Osteoblast (primary cell): Measurements from ENCODE around the gene LRRC3C. TPM values are rescaled to one million over a fixed set of nuclear protein-coding genes. Genes with fewer than 3 reads are reported as not detected.

ENCODE experiments used
- DNase-seq: peaks from one replicate; pipeline ENCODE4 v3.0.0; 2011; ENCODE audit warnings: low spot score, mixed read lengths; ENCODE audit not compliant: insufficient read length; ENCODE audit errors: missing footprints
- H2AFZ ChIP-seq: 2 replicates; pipeline ENCODE4 v1.6.0; 2011; ENCODE audit warnings: mild to moderate bottlenecking, low read length
- H3K27ac ChIP-seq: 2 replicates; pipeline ENCODE4 v1.5.1; 2011; ENCODE audit warnings: mild to moderate bottlenecking, low read depth, low read length, moderate library complexity
- H3K27me3 ChIP-seq: 2 replicates; pipeline ENCODE4 v1.6.0; 2012; ENCODE audit warnings: mild to moderate bottlenecking, control low read depth, inconsistent platforms, low read length, moderate library complexity; ENCODE audit not compliant: insufficient read depth
- H3K36me3 ChIP-seq: 2 replicates; pipeline ENCODE4 v1.5.1; 2011; ENCODE audit warnings: mild to moderate bottlenecking, low read length, control low read depth, moderate library complexity; ENCODE audit not compliant: insufficient read depth
- H3K4me1 ChIP-seq: 2 replicates; pipeline ENCODE4 v1.5.1; 2011; ENCODE audit warnings: mild to moderate bottlenecking, low read length, control low read depth, moderate library complexity; ENCODE audit not compliant: insufficient read depth
- H3K4me2 ChIP-seq: 2 replicates; pipeline ENCODE4 v1.6.0; 2011; ENCODE audit warnings: mild to moderate bottlenecking, low read length; ENCODE audit not compliant: insufficient read depth
- H3K4me3 ChIP-seq: fragments of 200-600 bp; sonication (generic); 3 replicates; pipeline ENCODE4 v1.5.1; 2012; ENCODE audit warnings: mild to moderate bottlenecking, low read length, inconsistent platforms; ENCODE audit not compliant: insufficient read depth
- H3K79me2 ChIP-seq: 2 replicates; pipeline ENCODE4 v1.6.0; 2012; ENCODE audit warnings: mild to moderate bottlenecking, low read length, control low read depth, inconsistent platforms; ENCODE audit not compliant: insufficient read depth
- H3K9me3 ChIP-seq: 2 replicates; pipeline ENCODE4 v1.5.1; 2011; ENCODE audit warnings: low read depth, low read length, control low read depth
- H4K20me1 ChIP-seq: 2 replicates; pipeline ENCODE4 v1.6.0; 2012; ENCODE audit warnings: mild to moderate bottlenecking, low read length, control low read depth; ENCODE audit not compliant: insufficient read depth
- CTCF ChIP-seq: IDR thresholded peaks from 2 replicates; pipeline ENCODE4 v1.5.1; 2011; ENCODE audit warnings: mild to moderate bottlenecking, low read depth, low read length, moderate library complexity; ENCODE audit errors: extremely low read depth
- total RNA-seq: library from RNA; depleted of rRNA; stranded (reverse); fragments of >200 nt; gene quantifications from 2 replicates; pipeline ENCODE4 v1.2.3, GENCODE V29; 2012

The LRRC3C gene
- total RNA-seq, 1 donor, result not detected

DNA sequence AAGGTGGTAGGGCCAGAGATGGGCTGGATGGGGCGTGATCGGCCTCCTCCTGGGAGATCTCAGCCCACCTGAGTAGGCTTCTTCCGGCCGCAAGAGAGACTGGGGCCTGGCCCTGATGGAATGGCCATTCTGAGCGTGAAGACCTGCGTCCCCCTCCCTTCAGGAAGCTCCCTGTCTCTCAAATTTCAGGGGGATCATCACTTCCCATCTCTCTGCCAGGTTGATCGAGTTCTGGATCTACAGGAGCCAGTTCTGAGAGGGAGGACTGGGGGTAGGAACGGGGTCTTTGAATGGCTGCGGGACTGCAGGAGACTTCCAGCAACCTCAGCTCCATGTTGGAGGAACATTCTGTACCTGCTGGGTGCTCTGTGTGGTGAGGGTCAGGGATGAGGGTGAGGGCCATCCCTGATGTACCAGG lies 25.9 kb downstream of the LRRC3C start:
- Histone ChIP-seq H3K36me3 (no peaks in the 10 kb centered on the region), H4K20me1 (no peaks in the 10 kb centered on the region), H3K9me3 (no peaks in the 10 kb centered on the region), H3K4me1 (peaks cover 8% of the 10 kb centered on the region), H3K79me2 (no peaks in the 10 kb centered on the region), H3K27me3 (no peaks in the 10 kb centered on the region), H2AFZ (peak overlapping the region; percentile 95), H3K27ac (no peak overlapping the region), H3K4me3 (peak overlapping the region; percentile 67), H3K4me2 (peak overlapping the region; percentile 81)
- TF ChIP-seq CTCF, result no peak
- peak; percentile 3 for DNase-seq

GRCh38 chr17:39954876-39955275 lies 27.3 kb downstream of the LRRC3C start:
- Histone ChIP-seq H3K27me3 (no peaks in the 10 kb centered on the region), H2AFZ (peak overlapping the region; percentile 22), H3K79me2 (no peaks in the 10 kb centered on the region), H3K4me3 (no peak overlapping the region), H3K4me1 (peaks cover 10% of the 10 kb centered on the region), H3K27ac (no peak overlapping the region), H4K20me1 (no peaks in the 10 kb centered on the region), H3K9me3 (no peaks in the 10 kb centered on the region), H3K4me2 (no peak overlapping the region), H3K36me3 (no peaks in the 10 kb centered on the region)
- no peak for TF ChIP-seq CTCF
- no peak for DNase-seq

- Histone ChIP-seq H3K36me3 (no peaks in the 10 kb centered on the region), H3K27ac (no peak overlapping the region), H3K79me2 (no peaks in the 10 kb centered on the region), H3K4me2 (no peak overlapping the region), H4K20me1 (no peaks in the 10 kb centered on the region), H3K4me3 (no peak overlapping the region), H3K27me3 (no peaks in the 10 kb centered on the region), H2AFZ (no peak overlapping the region), H3K9me3 (no peaks in the 10 kb centered on the region), H3K4me1 (peaks cover 15% of the 10 kb centered on the region)
- no peak for DNase-seq
- TF ChIP-seq CTCF, result no peak
Measured at GRCh38 chr17:39955726-39956225, 28.2 kb downstream of the LRRC3C start.

GRCh38 chr17:39960524-39961041 lies 33.1 kb downstream of the LRRC3C start:
- Histone ChIP-seq H3K27ac (no peak overlapping the region), H3K9me3 (no peaks in the 10 kb centered on the region), H3K4me2 (no peak overlapping the region), H4K20me1 (no peaks in the 10 kb centered on the region), H2AFZ (no peak overlapping the region), H3K27me3 (peaks cover 11% of the 10 kb centered on the region), H3K79me2 (no peaks in the 10 kb centered on the region), H3K4me1 (peaks cover 7% of the 10 kb centered on the region), H3K4me3 (no peak overlapping the region), H3K36me3 (no peaks in the 10 kb centered on the region)
- DNase-seq, result no peak
- no peak for TF ChIP-seq CTCF
